GM21825 (cell line): ENCODE measurements around the gene ITFG2.

Experiments
- ATAC-seq: cut with Tn5 transposase; IDR thresholded peaks from one replicate; pipeline ENCODE4 v1.9.1; 2021; ENCODE audit warnings: mild to moderate bottlenecking, moderate library complexity; ENCODE audit not compliant: unreplicated experiment

The ITFG2 gene

DNA sequence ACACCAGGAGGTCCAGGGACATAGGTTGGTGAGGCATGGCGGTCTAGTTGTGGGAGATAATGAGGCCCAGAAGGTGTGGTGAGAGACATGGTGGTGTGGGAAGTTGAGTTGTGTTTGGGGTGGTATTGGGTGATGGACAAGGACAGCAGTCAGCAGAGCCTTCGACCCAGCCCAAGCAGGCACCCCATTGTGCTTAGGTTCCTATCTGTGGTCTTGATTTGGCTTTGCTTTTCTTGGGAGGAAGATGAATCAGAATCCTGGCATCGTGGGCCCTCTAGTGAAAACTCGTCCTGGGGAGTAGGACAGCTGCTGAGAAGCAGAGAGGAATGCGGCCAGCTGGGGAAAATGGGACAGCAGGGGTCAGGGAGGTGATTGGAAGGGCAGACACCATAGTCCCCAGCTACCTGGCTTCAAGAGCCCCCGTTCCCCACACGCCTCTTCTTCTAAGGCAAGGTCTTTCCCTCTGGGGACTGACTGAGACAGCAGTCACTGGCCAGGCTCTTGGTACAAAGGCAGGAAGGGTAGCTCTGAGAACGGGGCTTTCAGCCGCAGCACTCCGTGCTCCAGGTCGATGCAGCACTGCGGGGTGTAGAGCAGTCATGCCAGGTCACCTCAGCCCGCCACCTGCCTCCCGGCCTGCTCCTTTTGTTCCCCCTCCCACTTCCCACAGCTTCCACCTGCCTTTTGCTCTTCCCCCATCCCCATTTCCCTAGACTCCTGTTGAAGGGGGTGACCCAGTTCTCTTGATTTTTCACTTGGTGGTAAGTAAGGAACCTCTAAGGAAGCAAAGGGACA, 14.4 kb downstream of the ITFG2 start:
- no peak for ATAC-seq

DNA sequence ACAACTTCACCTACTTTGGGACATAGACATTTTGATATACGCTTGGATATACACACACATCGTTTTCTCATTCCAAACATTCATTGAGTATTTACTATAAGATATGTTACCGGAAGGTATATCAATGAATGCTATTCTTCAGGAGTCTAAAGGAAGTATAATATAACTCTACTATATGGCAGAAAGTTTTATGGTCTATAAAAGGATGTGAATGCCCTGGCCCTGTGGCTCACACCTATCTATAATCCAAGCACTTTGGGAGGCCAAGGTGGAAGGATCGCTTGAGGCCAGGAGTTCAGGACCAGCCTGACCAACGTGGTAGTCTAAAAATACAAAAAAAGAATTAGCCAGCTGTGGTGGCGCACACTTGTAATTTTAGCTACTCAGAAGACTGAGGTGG, 16.8 kb downstream of the ITFG2 start:
- ATAC-seq = no peak

DNA sequence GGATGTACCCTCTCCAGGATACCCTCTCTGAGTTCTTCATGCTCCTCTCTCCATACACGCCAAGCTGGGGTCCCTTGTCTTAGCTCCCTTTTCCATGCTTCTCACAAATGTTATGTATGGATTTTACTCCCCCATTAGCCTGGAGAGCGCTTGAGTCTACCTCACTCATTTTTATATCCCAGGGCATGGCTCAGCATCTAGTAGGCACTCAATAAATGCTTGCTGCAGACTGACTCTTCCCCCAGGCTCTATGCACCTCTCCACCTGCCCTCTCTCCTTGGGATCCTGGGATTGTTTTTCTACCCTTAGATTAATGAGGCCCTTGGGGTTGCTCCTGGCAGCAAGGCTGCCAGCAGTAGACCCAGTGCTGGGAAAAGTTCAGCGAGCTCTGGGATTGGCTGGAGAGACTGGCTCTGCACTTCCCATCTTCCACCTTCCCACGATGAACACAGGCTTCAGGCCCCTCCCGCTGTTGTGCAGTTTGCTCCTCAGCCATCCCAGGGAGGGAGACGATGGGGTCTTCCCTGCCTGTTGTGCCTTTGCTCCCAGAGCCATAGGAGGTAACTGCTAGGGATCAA, 20.2 kb downstream of the ITFG2 start:
- ATAC-seq = no peak

DNA sequence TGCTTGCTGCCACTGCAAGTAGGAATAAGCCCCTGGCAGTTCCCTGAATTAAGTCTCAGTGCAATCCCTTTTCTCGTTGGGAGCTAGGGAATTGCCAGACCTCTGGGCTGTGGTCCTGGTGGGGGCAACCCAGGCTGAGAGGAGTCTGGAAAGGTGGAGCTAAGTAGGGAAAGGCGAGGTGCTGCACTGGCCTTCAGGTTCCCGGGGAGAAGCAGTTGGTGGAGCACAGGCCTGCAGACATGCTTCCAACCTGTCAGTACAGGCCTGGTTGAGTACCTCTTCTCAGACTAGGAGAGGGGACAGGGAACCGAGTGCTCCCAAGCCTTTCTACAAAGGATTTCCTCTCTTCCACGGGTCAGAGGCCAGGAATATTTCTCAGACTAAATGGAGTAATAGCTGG, 20.9 kb downstream of the ITFG2 start:
- ATAC-seq = no peak

GRCh38 chr12:2833810-2834209, 21.3 kb downstream of the ITFG2 start:
- no peak for ATAC-seq

GRCh38 chr12:2834581-2835491, 22.4 kb downstream of the ITFG2 start, which contains the start of gene NRIP2:
Gene NRIP2, minus strand, starts transcription at chr12:2835035. Its CDS starts 52 bp downstream, at chr12:2834983.
- ATAC-seq = no peak

GRCh38 chr12:2835691-2836403, 23.4 kb downstream of the ITFG2 start:
- no peak for ATAC-seq

- no peak for ATAC-seq
These were observed 24.1 kb downstream of the ITFG2 start for GRCh38 chr12:2836574-2836973.

DNA sequence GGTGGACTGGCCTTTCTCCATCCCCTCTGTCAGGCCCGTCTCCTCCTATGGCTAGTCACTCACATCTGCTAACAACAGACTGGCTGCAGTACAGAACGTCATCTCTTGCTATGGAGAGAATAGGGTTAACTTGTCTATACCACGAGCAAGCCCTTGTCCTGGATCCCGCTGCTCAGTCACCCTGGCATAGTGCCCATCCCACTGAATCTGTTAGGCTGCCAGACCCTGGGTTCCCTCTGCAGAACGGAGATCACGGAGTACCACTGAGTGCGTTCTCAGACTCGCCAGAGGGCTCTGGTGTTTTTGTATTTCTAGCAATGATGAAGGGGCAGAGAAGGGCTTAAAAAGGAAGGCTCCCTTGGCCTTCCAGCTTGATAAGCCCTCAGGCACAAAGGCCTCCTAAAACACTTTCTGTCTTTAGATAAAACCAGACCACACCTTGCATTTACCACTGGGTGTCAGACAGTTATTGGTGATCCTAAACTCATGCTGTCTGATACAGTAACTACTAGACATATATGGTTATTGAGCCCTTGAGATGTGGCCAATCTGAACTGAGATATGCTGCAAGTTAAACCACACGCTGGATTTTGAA, 28.7 kb downstream of the ITFG2 start:
- no peak for ATAC-seq

DNA sequence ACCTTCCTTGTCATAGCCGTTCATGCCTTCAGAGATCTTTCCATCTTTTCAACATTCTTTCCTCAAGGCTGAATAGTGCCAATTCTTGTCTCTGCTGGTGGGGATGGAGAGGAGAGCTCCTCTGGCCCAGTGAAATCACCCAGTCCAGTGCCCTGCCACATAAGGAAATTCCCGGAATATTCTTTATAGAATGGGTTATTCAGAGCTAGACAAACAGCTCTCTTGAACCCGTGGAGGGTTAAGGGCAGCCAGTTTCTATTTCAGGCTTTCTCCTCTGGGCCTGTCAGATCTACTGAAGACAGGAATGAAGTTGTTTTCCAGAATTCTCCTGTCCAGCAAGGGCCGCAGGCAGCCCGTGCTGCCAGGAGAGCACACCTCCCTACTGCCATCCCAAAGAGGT, 30.5 kb downstream of the ITFG2 start:
- ATAC-seq = no peak

GRCh38 chr12:2844786-2845185, 32.3 kb downstream of the ITFG2 start:
- no peak for ATAC-seq

GRCh38 chr12:2845280-2845679, 32.8 kb downstream of the ITFG2 start:
- no peak for ATAC-seq

- ATAC-seq = no peak
These were observed 39.5 kb downstream of the ITFG2 start for GRCh38 chr12:2851931-2852330.

- no peak for ATAC-seq
These were observed 41.2 kb downstream of the ITFG2 start for GRCh38 chr12:2853626-2854025.

DNA sequence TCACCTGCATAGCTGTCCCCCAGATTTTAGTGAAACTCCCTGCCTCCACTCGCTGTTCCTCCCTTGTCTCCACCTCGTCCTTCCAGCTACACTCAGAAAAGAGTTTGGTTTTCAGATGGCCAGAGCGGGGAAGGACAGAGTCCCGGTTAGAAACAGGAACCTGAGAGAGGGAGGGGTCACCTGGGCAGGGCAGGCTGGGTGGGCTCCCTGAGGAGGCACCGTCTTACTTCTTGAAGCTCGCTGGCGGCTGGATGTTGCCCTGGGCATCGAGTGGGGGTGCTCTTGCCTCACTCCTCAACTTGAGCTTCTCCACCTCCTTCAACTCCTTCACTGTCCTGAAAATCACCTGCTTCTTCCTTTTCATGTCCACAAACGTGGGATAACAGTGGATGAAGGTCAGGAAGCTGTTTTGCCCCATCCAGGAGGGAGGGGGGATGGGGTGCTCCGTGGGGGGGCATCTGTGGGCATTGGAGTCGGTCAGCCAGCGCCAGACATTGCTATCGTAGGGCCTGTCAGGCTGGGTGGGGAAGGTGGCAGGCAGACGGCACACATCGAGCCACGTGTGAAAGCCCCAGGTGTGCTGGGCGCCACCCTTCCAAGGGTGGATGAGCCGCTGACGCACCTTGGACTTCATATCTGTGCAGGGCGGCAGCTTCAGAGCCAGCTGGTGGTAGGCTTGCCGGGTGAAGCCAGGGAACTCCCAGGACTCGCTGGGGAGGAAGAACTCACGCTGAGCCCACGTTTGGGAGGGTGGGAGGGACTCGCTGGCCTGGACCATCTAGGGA, 42.4 kb downstream of the ITFG2 start:
- ATAC-seq = no peak

DNA sequence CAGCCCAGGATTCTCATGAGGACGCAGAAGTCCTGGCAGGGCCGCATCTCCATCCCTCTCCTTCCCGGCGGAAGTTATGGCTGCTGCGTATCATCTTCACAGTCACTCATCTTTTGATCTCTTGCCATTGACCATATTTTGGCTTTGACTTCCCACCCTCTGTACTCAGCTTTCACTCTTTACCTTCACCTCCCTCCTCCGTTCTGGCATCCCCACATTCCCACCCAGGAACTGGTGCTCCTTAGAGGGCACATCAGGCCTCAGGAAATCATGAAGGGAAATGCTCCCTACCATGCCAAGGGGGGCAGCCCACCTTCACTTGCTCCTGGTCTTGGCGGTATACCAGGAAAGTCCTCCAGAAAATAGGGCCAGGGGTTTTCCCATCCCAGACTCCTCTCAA, 43.1 kb downstream of the ITFG2 start:
- no peak for ATAC-seq

DNA sequence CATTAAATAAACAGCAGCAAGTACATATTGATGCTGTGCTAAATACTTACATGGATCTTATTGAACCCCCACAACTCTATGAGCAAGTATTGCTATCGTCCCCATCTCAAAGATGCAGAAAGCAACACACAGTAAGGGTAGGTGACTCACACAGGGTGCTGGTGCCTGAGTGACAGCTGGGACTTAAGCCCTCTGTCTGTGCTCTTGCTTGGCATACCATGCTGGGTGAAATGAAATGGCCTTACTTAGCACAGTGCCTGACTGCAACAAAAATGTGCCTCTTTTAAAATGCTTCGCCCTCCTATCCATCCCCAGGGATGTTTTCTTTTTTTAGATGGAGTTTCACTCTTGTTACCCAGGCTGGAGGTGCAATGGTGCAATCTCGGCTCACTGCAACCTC, 43.6 kb downstream of the ITFG2 start:
- no peak for ATAC-seq

- ATAC-seq = no peak
These were observed 44.6 kb downstream of the ITFG2 start, which contains the start of gene TEX52 for GRCh38 chr12:2857021-2857431. Gene TEX52, minus strand, starts transcription at chr12:2857039. Its CDS starts 13 bp downstream, at chr12:2857026.

- no peak for ATAC-seq
These were observed 45.1 kb downstream of the ITFG2 start for GRCh38 chr12:2857576-2857975.

GRCh38 chr12:2858334-2858733, 45.9 kb downstream of the ITFG2 start:
- no peak for ATAC-seq
